ENCODE results near the gene CCDC175. TPM values are rescaled to one million over a fixed set of nuclear protein-coding genes. Genes with fewer than 3 reads are reported as not detected.

CCDC175 gene
- total and polyA plus RNA-seq, 2 donors (not counting 3 experiments of a cell fraction or from before 2014, with no cell fraction given), result not detected

GRCh38 chr14:59503256-59503655 lies 73.4 kb downstream of the CCDC175 start:
- Histone ChIP-seq H3K9ac (replicated peaks; ENCODE audit: extremely low read depth, insufficient read depth, low read length) (no peak overlapping the region), H3K36me3 (ENCODE audit: control insufficient read depth in 2 of 2, extremely low read depth in 1 of 2, insufficient read depth in 2 of 2, low read length in 2 of 2) (peaks cover 0 to 7% of the 10 kb centered on the region in 2 experiments), H3K4me2 (ENCODE audit: insufficient read depth, low read length) (no peak overlapping the region), H3K4me1 (ENCODE audit: control insufficient read depth, extremely low read depth, insufficient read depth, low read length) (no peaks in the 10 kb centered on the region), H3K9me3 (replicated peaks; ENCODE audit: control insufficient read depth, insufficient read depth, low read length) (no peaks in the 10 kb centered on the region), H2AFZ (ENCODE audit: low read depth, low read length) (no peak overlapping the region), H3K79me2 (ENCODE audit: control insufficient read depth, insufficient read depth, low read length) (no peaks in the 10 kb centered on the region), H3K9me1 (replicated peaks; ENCODE audit: control insufficient read depth, extremely low read depth, insufficient read depth, low read length) (no peaks in the 10 kb centered on the region), H3K27me3 (ENCODE audit: control insufficient read depth in 2 of 2, insufficient read depth in 2 of 2, low read length in 2 of 2) (no peaks in the 10 kb centered on the region), H3K27ac (ENCODE audit: insufficient read depth, low read depth, low read length) (no peak overlapping the region), H3K4me3 (replicated peaks in 1 of 3; ENCODE audit: insufficient read depth in 1 of 3, low read depth in 1 of 3, low read length in 3 of 3) (no peak overlapping the region), H4K20me1 (replicated peaks; ENCODE audit: control insufficient read depth, extremely low read depth, insufficient read depth, low read length) (no peaks in the 10 kb centered on the region)
- CTCF ChIA-PET, result interaction anchor here (1.2 to 1.3 kb wide), 2 partner anchors 9 kb away, joined by 3 to 5 read pairs; no protein-coding TSS in a partner anchor
- TF ChIP-seq FOS (IDR thresholded peaks at IDR 0.05; ENCODE audit: borderline replicate concordance, insufficient read depth, low read length), result no peak
- no peak for TF ChIP-seq POLR2A (IDR thresholded peaks at IDR 0.05; ENCODE audit: low read depth, low read length)
- TF ChIP-seq EZH2 (IDR thresholded peaks at IDR 0.05; ENCODE audit: borderline replicate concordance, low read depth, low read length, severe bottlenecking), result no peak
- TF ChIP-seq GATA2 (IDR thresholded peaks at IDR 0.05; ENCODE audit: insufficient read depth, insufficient read length, low read depth, low read length), result no peak
- TF ChIP-seq MAX (IDR thresholded peaks at IDR 0.05; ENCODE audit: insufficient read depth, insufficient read length), result no peak
- no peak for TF ChIP-seq JUN (IDR thresholded peaks at IDR 0.05; ENCODE audit: borderline replicate concordance, insufficient read depth, insufficient read length, low read depth)
- TF ChIP-seq, protein P1, sequence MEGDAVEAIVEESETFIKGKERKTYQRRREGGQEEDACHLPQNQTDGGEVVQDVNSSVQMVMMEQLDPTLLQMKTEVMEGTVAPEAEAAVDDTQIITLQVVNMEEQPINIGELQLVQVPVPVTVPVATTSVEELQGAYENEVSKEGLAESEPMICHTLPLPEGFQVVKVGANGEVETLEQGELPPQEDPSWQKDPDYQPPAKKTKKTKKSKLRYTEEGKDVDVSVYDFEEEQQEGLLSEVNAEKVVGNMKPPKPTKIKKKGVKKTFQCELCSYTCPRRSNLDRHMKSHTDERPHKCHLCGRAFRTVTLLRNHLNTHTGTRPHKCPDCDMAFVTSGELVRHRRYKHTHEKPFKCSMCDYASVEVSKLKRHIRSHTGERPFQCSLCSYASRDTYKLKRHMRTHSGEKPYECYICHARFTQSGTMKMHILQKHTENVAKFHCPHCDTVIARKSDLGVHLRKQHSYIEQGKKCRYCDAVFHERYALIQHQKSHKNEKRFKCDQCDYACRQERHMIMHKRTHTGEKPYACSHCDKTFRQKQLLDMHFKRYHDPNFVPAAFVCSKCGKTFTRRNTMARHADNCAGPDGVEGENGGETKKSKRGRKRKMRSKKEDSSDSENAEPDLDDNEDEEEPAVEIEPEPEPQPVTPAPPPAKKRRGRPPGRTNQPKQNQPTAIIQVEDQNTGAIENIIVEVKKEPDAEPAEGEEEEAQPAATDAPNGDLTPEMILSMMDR (IDR thresholded peaks at IDR 0.05; ENCODE audit: extremely low read depth in 1 of 2, insufficient read depth in 1 of 2, low read depth in 1 of 2, low read length in 2 of 2), result no peak
- no peak for TF ChIP-seq MYC (IDR thresholded peaks at IDR 0.05; ENCODE audit: low read depth, low read length)
- no peak for TF ChIP-seq POLR2AphosphoS5 (IDR thresholded peaks at IDR 0.05; ENCODE audit: insufficient read depth, low read depth, low read length)
- dilution Hi-C loops (cut with MboI; ENCODE audit: extremely low pct_ligation_motif_present, low sequenced_read_pairs) (no loop called here), intact Hi-C loops (cut with micrococcal nuclease) (loop anchor here (10.0 kb wide), 1 partner anchor 662 kb away; the partner anchor contains the start of gene DHRS7)
- no peak for DNase-seq (ENCODE audit: low read depth, low spot score)
- no peak for FAIRE-seq
- POLR2A ChIA-PET, result no interaction called here
- BruUV-seq (replicated peaks), result no TSS peak

All from endothelial cell of umbilical vein (primary cell).